ENCODE results near the gene SYT12. TPM values are rescaled to one million over a fixed set of nuclear protein-coding genes. Genes with fewer than 3 reads are reported as not detected.

SYT12 gene
- total and polyA plus RNA-seq, 4 donors, result 0.12 to 0.25 (median 0.17) TPM; not detected in 1

- WGBS, 2 donors, result 77% methylated on average over 12 of the region's 12 CpGs
- no peak overlapping the region for H3K27ac ChIP-seq (ENCODE audit: low read depth in 1 of 2, low read length in 1 of 2)
These were observed 10.1 kb downstream of the SYT12 start for GRCh38 chr11:67032830-67033551.

DNA sequence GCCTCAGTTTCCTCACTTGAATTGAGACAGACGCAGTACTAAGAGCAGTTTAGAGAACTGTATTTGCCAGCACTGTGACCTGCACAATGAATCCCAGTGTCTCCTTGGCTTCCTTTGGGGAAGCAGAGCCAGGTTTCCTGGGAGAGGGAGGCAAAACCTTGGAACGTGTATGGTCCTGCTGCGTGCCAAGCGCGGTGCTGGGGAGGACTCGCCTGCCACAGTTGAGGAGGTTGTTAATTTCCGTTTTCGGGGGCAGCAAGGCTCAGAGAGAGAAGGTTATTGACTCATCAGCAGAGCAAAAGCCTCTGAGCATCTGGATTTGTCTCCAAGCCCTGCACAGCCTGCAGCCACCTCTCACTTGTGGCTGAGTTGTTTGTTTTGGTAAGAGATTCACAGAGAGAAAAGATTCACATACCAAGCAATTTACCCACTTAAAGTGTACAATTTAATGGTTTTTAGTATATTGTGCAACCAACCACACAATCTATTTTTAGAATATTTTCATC lies 10.8 kb downstream of the SYT12 start:
- ATAC-seq (ENCODE audit: insufficient read depth, low FRiP score), result no peak

More at GRCh38 chr11:67032830-67033551, 10.1 kb downstream of the SYT12 start:
- H3K4me3 ChIP-seq, result no peak overlapping the region
- no peaks in the 10 kb centered on the region for H3K9me3 ChIP-seq (ENCODE audit: control insufficient read depth in 4 of 4, insufficient read depth in 3 of 4, low read length in 3 of 4)
- no peaks in the 10 kb centered on the region for H3K36me3 ChIP-seq (ENCODE audit: control insufficient read depth in 4 of 4, insufficient read depth in 4 of 4, low read length in 4 of 4)
- H3K27me3 ChIP-seq (ENCODE audit: control insufficient read depth in 3 of 3, insufficient read depth in 3 of 3, low read length in 2 of 3), result no peaks in the 10 kb centered on the region
- no peak overlapping the region for H3K9ac ChIP-seq (ENCODE audit: insufficient read depth in 1 of 2, low read length in 2 of 2)
- DNase-seq (no peak), ATAC-seq (ENCODE audit: insufficient read depth, low FRiP score) (peak; percentile 58)
- TF ChIP-seq CTCF (IDR thresholded peaks at IDR 0.05; ENCODE audit: control extremely low read depth, extremely low read depth), result no peak
- H3K4me1 ChIP-seq (ENCODE audit: control insufficient read depth in 5 of 5, insufficient read depth in 5 of 5, low read length in 5 of 5), result no peaks in the 10 kb centered on the region

GRCh38 chr11:67034350-67034749 lies 11.4 kb downstream of the SYT12 start:
- DNase-seq (no peak), ATAC-seq (ENCODE audit: insufficient read depth, low FRiP score) (no peak)
- TF ChIP-seq CTCF (IDR thresholded peaks at IDR 0.05; ENCODE audit: control extremely low read depth, extremely low read depth), result no peak
- no peak overlapping the region for H3K27ac ChIP-seq (ENCODE audit: low read depth in 1 of 2, low read length in 1 of 2)
- H3K9me3 ChIP-seq (ENCODE audit: control insufficient read depth in 4 of 4, insufficient read depth in 3 of 4, low read length in 3 of 4), result no peaks in the 10 kb centered on the region
- no peak overlapping the region for H3K9ac ChIP-seq (ENCODE audit: insufficient read depth in 1 of 2, low read length in 2 of 2)
- no peaks in the 10 kb centered on the region for H3K4me1 ChIP-seq (ENCODE audit: control insufficient read depth in 5 of 5, insufficient read depth in 5 of 5, low read length in 5 of 5)
- no peaks in the 10 kb centered on the region for H3K27me3 ChIP-seq (ENCODE audit: control insufficient read depth in 3 of 3, insufficient read depth in 3 of 3, low read length in 2 of 3)
- H3K36me3 ChIP-seq (ENCODE audit: control insufficient read depth in 4 of 4, insufficient read depth in 4 of 4, low read length in 4 of 4), result no peaks in the 10 kb centered on the region
- WGBS, 2 donors, result 79% methylated on average over 6 of the region's 6 CpGs
- no peak overlapping the region for H3K4me3 ChIP-seq

More for the DNA sequence above, 10.8 kb downstream of the SYT12 start:
- Histone ChIP-seq H3K27ac (ENCODE audit: low read depth in 1 of 2, low read length in 1 of 2) (no peak overlapping the region), H3K36me3 (ENCODE audit: control insufficient read depth in 4 of 4, insufficient read depth in 4 of 4, low read length in 4 of 4) (no peaks in the 10 kb centered on the region), H3K9me3 (ENCODE audit: control insufficient read depth in 4 of 4, insufficient read depth in 3 of 4, low read length in 3 of 4) (no peaks in the 10 kb centered on the region), H3K9ac (ENCODE audit: insufficient read depth in 1 of 2, low read length in 2 of 2) (no peak overlapping the region), H3K4me1 (ENCODE audit: control insufficient read depth in 5 of 5, insufficient read depth in 5 of 5, low read length in 5 of 5) (no peaks in the 10 kb centered on the region), H3K4me3 (no peak overlapping the region), H3K27me3 (ENCODE audit: control insufficient read depth in 3 of 3, insufficient read depth in 3 of 3, low read length in 2 of 3) (no peaks in the 10 kb centered on the region)
- no peak for DNase-seq
- 70 to 71% methylated on average over 8 of the region's 8 CpGs for WGBS, 2 donors
- no peak for TF ChIP-seq CTCF (IDR thresholded peaks at IDR 0.05; ENCODE audit: control extremely low read depth, extremely low read depth)

Data from lung (tissue), 12 donors.